Spinal cord (tissue), 10 donors: ENCODE measurements around the gene ADAMTSL4. TPM values are rescaled to one million over a fixed set of nuclear protein-coding genes. Genes with fewer than 3 reads are reported as not detected.
"Not testable (repeated sequence)": the region's sequence is repeated elsewhere in the genome, so short reads cannot be mapped to it uniquely, and the experiment has no call there.

Experiments used
- DNase-seq, 6 donors: peaks; one replicate each; pipeline versions ENCODE4 v3.0.0 to v3.0.0-alpha.2; 2013 to 2015; ENCODE audit warnings: low spot score in 6 of 6, low read depth in 4 of 6
- H3K27ac ChIP-seq: one replicate; pipeline ENCODE4 v1.5.1; 2013; ENCODE audit warnings: low read depth, low read length, control low read depth
- H3K27me3 ChIP-seq: one replicate; pipeline ENCODE4 v1.6.1; 2013; ENCODE audit warnings: low read length; ENCODE audit not compliant: control insufficient read depth, insufficient read depth
- H3K36me3 ChIP-seq: one replicate; pipeline ENCODE4 v1.6.1; 2013; ENCODE audit warnings: low read length; ENCODE audit not compliant: control insufficient read depth, insufficient read depth
- H3K4me1 ChIP-seq: one replicate; pipeline ENCODE4 v1.6.1; 2013; ENCODE audit warnings: low read length; ENCODE audit not compliant: control insufficient read depth, insufficient read depth
- H3K4me3 ChIP-seq: one replicate; pipeline ENCODE4 v1.5.1; 2013; ENCODE audit warnings: low read depth, low read length, control low read depth
- H3K9me3 ChIP-seq: one replicate; pipeline ENCODE4 v1.6.1; 2013; ENCODE audit warnings: low read length; ENCODE audit not compliant: control insufficient read depth, insufficient read depth
- WGBS: methylation state at CpG from one replicate; pipeline ENCODE4 v1.1.5; 2013; ENCODE audit warnings: missing lambda C conversion rate; ENCODE audit not compliant: insufficient coverage; 5-methylcytosine and 5-hydroxymethylcytosine counted together
- polyA plus RNA-seq, 2 donors: library from polyadenylated mRNA; unstranded; fragments of 120-200 nt; gene quantifications; one replicate each; pipeline ENCODE4 v1.2.1, GENCODE V29; 2013; ENCODE audit not compliant: insufficient read length in 2 of 2
- total RNA-seq, 2 donors: library from RNA; depleted of rRNA in 1 of 2; stranded (reverse); fragments of 120-200 nt in 1 of 2; fragments of >200 nt in 1 of 2; gene quantifications; one replicate each; pipeline versions ENCODE4 v1.2.3 to v1.2.4, GENCODE V29; 2013 to 2014
- donor health status: healthy.

ADAMTSL4 gene
- total and polyA plus RNA-seq, 4 donors = 2.6 to 19.1 (median 10.4) TPM

DNA sequence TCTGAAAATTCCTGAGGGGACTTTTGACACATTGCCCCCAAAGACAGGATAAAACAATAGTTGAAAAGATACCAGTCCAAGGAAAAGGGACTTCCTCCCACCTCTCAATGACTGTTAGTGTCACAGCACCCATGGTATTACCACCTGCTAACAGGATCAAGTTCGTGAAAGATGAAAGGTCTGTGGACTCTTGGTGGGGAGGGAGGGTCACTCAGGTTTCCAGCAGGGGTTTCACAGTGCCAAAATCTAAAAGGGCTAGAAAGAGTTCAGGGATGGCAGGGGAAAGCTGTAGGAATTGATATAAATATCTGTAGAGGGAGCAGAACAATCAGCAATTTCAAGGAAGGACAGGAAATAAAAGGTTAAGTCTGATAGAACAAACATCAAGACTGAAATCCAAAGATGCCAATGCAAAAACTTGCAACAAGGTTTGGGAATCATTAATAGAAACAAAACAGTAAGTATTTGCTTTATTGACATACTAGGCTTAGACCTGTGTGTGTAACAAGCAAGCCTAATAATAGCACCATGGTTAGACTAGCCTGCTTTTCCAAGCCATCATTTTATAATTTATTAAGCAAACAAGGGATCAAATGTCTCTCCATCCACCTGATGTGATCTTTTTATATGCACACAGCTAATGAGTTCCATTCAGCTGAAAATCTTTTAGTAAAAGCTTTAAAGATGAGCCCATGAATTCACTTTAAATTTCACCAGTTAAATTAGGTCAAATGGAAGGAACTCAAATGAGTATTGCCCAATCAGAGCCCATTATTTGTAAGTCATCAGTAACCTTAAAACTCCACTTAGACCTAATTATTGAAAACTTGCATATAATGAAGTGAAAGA lies 26.5 kb downstream of the ADAMTSL4 start:
- H3K4me3 ChIP-seq = peak overlapping the region; percentile 93
- DNase-seq = no peak
- no peaks in the 10 kb centered on the region for H3K9me3 ChIP-seq
- H3K36me3 ChIP-seq = peaks cover 28% of the 10 kb centered on the region
- no peak overlapping the region for H3K27ac ChIP-seq
- peaks cover 12% of the 10 kb centered on the region for H3K4me1 ChIP-seq
- H3K27me3 ChIP-seq = no peaks in the 10 kb centered on the region
- 57% methylated on average over 1 of the region's 1 CpG for WGBS

DNA sequence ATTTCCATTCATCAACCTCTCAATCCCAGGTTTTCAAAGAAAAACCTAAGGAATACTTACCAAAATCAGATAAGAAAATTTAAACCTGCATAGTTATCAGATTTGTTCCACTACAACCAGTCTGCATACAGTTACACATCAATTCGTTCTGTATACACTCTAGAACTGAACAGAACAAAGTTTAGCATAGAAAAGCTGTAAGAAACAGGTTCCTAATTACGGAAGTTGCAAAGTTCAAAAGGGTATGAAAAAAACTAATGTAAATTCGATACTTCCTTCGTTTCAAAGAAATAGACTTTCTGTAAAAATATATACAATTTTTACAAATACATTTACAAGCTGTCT lies 27.1 kb downstream of the ADAMTSL4 start:
- DNase-seq = no peak
- Histone ChIP-seq H3K4me3 (peak overlapping the region; percentile 93), H3K9me3 (no peaks in the 10 kb centered on the region), H3K27ac (peak overlapping the region; percentile 99), H3K27me3 (no peaks in the 10 kb centered on the region), H3K4me1 (peaks cover 12% of the 10 kb centered on the region), H3K36me3 (peaks cover 23% of the 10 kb centered on the region)
- WGBS = no CpG with 5 or more reads among the region's 4 CpGs

DNA sequence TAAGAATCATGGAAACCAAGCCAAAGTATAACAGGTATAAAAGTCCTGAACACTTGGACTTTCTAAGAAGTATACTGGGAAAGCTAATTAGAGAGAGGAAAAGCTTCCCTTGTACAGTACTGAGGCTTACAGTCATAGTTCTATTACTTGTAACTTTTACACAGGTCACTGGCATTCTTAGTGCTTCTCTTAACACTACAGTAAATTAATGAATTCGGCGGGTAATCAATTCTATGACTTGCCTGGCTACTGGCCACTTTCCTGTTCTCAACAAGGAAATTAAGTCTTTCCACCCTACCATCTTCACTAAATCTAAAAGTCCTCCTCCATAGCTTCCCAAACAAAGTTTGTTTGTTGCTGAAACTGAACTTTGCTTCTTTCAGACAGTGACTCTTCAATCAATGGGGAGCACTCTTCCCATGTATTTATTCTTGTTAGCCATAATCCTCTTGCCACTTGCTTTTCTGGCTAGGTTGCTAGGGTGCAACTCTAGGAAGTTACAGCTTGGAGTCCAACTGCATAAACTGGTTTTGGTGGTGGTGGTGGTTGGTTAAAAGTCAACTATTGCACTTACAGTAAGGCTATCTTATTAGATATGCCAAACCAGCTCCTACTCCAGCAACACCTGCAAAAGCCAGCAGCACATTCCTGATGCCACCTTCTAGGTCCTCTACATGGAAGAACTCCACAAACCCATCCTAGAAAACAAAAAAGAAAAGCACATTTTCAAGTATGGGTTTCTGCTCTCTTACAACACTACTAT lies 27.8 kb downstream of the ADAMTSL4 start:
- Histone ChIP-seq H3K4me1 (peaks cover 12% of the 10 kb centered on the region), H3K36me3 (peaks cover 17% of the 10 kb centered on the region), H3K4me3 (peak overlapping the region; percentile 93), H3K27me3 (no peaks in the 10 kb centered on the region), H3K9me3 (no peaks in the 10 kb centered on the region), H3K27ac (peak overlapping the region; percentile 99)
- 18% methylated on average over 2 of the region's 2 CpGs for WGBS
- no peak for DNase-seq

DNA sequence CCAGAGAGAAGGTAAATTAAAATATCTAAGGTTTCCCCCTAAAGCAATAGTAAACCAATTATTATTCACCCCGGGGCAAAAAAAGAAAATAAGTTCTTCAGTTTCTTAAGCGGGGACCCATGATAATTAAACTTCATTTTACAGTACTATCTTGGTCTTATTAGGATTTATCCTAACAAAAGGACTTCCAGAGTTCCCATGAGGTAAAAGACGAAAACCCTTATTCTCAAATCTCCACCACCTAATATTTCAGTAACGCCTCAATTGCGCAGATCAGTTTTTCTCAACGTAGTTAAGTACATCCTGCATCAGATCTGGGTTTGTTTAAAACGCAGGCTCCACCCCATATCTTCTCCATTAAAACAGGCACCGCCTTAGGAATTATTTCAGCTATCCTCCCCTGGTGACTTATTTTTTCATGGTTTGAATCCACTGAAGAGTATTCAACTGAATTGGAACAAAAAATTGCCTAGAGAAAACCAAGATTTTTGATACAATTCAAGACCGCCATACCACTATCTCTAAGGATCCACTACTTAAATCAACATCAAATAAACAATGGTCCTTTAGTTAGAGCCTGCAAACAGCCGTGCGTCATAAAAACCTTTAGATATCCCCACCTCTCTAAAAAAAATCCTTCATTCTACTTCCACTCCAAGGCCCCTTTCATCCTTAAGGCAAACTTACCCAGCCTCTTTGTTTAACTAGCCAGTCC lies 28.5 kb downstream of the ADAMTSL4 start:
- peak overlapping the region; percentile 99 for H3K27ac ChIP-seq
- peaks cover 12% of the 10 kb centered on the region for H3K36me3 ChIP-seq
- H3K9me3 ChIP-seq = no peaks in the 10 kb centered on the region
- peak overlapping the region; percentile 93 for H3K4me3 ChIP-seq
- no peaks in the 10 kb centered on the region for H3K27me3 ChIP-seq
- WGBS = 0% methylated on average over 8 of the region's 11 CpGs
- peak in 2 of 6 donors; percentile 59 to 70 for DNase-seq
- peaks cover 12% of the 10 kb centered on the region for H3K4me1 ChIP-seq

DNA sequence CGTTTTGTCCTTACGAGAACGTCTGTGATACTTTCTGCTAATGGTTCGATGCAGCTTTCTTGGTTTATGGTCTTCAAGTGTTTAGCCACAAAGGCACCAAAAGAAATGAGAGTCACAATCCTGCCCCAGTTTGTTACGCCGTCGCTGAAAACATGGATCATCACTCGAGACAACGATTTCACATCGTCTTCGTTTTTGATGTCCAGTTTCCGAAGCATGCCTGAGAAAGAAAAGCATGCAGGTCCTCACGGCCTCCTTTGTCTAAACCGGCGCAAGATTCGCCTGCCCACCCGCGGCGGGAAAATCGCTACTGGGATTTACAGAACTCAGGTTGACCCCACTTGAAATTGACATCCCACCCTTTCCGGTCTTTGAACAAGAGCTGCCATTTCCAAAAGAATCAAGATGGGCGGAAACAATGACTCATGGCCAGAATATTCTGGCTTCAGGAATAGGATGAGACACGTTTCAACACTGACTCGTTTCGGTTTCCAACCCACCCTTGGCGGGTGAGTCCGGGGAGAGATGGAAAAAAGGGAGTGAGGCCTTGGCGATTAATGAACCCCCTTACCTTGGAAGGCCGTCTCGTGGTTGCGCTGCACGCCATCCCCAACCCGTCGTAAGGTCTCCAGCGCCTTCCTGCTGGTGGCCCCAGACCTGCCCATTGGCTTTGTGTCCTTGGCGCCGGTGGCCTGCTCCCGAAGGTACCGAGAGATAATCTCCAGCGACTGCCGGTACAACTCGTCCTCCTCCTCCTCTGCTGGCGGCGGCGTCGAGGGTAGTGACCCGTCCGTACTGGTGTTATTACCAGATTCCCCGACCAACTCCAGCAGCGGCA lies 29.3 kb downstream of the ADAMTSL4 start:
- peaks cover 10% of the 10 kb centered on the region for H3K36me3 ChIP-seq
- H3K4me3 ChIP-seq = peak overlapping the region; percentile 93
- H3K9me3 ChIP-seq = no peaks in the 10 kb centered on the region
- H3K27ac ChIP-seq = peak overlapping the region; percentile 99
- H3K27me3 ChIP-seq = no peaks in the 10 kb centered on the region
- peak in 2 of 6 donors; percentile 77 to 82 for DNase-seq
- under 1% methylated on average over 50 of the region's 50 CpGs for WGBS
- peaks cover 10% of the 10 kb centered on the region for H3K4me1 ChIP-seq

DNA sequence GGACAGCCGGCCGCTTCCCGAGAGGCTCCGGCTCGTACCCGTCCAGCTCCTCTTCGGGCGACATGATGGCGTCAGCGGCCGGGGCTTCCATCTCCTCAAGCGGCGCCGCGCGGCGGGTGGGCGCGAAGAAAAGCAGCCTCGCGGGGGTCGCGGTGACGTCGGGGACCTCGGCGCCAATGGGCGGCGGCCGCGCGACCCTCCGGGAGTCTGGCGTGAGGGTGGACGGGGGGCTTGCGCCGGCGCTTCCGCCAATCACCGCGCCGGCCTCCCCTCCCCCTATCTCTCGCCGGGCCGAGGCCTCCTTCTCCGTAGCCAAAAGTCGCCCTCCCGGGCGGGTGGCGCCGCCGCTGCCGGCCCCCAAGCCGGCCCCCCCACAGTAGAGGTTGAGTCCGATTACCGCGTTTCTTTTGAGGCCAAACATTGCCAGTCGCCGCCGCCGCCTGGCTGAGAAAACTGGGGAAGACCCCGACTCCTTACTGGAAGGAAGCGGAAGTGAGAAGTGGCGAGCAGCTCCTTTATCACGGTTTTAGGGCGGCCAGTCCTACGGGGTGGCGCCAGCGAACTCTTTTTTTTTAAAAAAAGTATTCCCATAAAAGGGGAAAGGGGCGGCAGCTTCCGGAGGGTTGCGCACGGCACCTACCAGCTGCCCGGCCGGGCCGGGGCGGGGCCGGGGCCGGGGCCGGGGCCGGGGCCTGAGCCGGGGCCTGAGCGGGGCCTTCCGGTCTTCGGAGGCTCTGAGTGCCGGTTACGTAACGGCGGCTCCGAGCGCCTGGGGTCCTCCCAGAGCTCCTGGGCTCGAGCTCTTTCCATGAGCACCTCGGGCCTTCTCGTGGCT lies 30.1 kb downstream of the ADAMTSL4 start, which contains the start of gene MCL1:
TSS of gene MCL1 (minus strand) at position 501 of the 835 bp plus-strand sequence. CDS start at position 421, 80 bp downstream.
- Histone ChIP-seq H3K4me1 (peaks cover 6% of the 10 kb centered on the region), H3K27ac (peak within 1 kb of the TSS; percentile 99), H3K4me3 (peak within 1 kb of the TSS; percentile 93), H3K36me3 (peaks cover 5% of the 10 kb centered on the region), H3K27me3 (no peaks in the 10 kb centered on the region), H3K9me3 (no peaks in the 10 kb centered on the region)
- peak; percentile 82 to 98 (median 90) for DNase-seq
- WGBS = under 1% methylated on average over 92 of the region's 94 CpGs

DNA sequence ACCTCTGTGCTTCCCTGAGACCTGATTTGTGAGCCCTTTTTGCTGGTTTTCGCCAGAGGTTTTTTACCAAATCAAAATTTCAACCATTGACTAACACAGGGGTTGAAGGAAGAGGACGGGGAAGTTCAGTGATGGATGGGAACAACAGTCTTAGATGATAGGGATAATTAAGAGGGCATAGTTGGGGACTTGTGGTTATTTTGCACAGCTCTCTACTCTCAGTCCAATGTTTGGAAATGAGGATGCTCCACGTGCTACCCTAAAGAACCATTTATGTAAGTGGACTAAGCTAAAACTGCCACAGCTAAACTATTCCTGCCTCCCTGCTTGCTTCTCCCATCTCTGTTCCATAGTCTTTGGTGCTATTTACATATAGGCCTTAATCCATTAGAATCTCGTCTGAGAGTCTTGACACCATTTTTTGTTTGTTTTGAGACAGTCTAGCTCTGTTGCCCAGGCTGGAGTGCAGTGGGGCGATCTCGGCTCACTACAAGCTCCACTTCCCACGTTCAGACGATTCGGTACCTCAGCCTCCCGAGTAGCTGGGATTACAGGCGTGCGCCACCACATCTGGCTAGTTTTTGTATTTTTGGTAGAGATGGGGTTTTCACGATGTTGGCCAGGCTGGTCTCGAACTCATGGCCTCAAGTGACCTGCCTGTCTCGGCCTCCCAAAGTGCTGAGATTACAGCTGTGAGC lies 30.9 kb downstream of the ADAMTSL4 start:
- 54% methylated on average over 6 of the region's 15 CpGs for WGBS
- no peak for DNase-seq
- Histone ChIP-seq H3K4me1 (peaks cover 6% of the 10 kb centered on the region), H3K9me3 (no peaks in the 10 kb centered on the region), H3K36me3 (peaks cover 6% of the 10 kb centered on the region), H3K27me3 (no peaks in the 10 kb centered on the region), H3K4me3 (peak overlapping the region; percentile 93), H3K27ac (peak overlapping the region; percentile 99)

DNA sequence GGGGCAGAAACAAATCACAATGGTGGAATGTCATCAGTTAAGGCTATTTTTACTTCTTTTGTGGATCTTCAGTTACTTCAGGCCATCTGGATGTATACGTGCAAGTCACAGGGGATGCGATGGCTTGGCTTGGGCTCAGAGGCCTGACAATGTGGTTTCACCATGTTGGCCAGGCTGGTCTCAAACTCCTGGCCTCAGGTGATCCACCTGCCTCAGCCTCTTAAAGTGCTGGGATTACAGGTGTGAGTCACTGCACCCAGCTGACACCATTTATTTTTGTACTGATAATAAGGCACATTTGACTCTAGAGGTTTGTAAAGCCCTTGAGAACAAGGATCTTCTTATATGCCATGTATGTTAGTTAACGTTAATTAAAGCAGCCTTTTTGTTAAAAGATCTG lies 31.8 kb downstream of the ADAMTSL4 start:
- H3K27me3 ChIP-seq, H3K4me1 ChIP-seq, H3K27ac ChIP-seq, H3K36me3 ChIP-seq, H3K9me3 ChIP-seq, H3K4me3 ChIP-seq, DNase-seq: not testable (repeated sequence)
- WGBS = 90% methylated on average over 2 of the region's 3 CpGs
